LNCAP (cell line): ENCODE results near the gene FES.

Source experiments
- CTCF ChIP-seq: fragments of 450-650 bp; IDR thresholded peaks from 2 replicates; pipeline ENCODE4 v1.5.1; 2017; ENCODE audit warnings: mild to moderate bottlenecking

FES gene

DNA sequence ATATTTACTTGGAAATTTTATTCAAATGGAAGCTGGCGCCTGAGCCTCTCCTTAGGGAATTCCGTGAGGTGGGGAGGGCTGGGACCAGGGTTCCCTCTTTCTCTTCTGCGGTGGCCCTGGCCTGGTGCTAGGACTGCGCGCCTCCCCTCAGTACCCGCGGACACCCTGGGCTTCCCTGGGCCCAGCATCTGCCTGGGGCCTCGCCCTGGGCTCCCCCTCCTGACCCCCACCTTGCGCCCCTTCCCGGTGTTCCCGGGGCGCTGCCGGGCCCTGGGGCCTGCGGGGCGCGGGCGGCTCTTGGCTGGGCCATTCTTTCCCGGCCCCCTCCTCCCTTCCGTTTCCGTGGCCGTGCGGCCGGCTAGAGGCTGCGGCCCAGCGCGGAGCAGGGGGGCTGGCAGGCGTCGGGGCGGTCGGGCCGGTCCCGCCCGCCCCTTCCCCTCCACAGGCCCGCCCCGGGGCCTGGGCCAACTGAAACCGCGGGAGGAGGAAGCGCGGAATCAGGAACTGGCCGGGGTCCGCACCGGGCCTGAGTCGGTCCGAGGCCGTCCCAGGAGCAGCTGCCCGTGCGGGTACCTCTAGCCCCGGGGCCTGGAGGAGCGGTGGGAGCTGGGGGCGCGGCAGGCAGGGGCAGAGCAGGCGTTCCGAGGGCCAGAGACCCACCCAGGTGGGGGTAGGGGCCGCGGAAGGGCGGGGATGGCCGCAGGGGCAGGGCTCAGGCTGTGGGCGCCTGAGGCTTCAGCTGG lies at the start of gene FES:
TSS of gene FES (plus strand) at position 529 of the 743 bp plus-strand sequence. CDS start 542 bp downstream, outside the sequence.
- TF ChIP-seq CTCF = no peak

DNA sequence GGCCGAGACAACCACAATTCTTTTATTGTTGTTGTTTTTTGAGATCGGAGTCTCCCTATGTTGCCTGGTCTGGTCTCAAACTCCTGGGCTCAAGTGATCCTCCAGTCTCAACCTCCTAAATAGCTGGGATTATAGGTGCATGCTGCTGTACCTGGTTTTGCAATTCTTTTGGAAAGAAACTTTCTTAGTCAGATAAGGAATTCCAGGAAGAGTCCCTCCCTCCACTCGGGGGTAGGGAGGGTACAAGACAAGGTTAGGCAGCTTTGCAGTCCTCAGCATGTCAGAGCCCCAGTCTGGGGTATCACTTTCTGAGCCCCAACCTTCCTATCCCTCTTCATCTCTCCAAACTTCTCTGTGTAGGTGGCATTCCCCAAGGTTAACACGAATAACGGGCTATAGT lies 49.7 kb upstream of the FES start:
- no peak for TF ChIP-seq CTCF

- TF ChIP-seq CTCF = no peak
These were observed 47.9 kb upstream of the FES start for GRCh38 chr15:90836296-90836871.

DNA sequence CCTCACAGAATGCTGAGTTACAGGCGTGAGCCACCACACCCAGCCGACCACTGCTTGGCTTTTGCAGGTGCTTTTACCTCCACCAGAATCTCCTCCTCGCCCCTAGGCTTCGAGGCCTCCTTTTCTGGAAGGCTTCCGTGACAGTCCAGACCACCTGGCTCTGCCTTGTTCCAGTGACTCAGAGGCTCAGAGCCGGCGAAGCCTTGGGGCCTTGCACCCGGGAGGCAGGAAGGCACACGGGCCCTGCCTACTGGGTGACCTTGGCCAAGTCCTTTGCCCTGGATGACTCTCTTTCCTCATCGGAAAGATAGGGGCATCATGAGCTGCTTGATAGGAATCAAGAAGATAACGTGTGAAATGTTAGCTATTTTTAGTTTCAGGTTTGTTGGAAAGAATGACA lies 47.2 kb upstream of the FES start:
- no peak for TF ChIP-seq CTCF

DNA sequence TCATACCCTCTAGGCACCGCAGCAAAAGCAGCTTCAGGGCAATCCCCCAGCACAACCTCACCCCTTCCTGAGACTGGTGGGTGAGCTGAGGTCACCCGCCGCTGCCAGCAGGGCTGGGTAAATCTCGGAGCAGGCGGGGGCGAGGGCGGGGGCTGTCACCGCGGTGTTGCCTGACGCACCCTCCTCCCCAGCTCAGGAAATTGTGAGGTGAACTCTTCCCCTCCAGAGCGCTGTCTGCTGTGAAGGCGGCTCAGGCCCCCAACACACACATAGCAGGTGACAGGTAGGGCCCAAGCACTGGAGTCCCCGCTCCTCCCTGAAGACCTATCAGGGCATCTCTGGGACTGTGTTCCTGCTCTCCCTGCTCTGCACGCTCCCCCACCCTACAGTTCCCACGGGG lies 46.2 kb upstream of the FES start:
- no peak for TF ChIP-seq CTCF

GRCh38 chr15:90838544-90838943 lies 45.8 kb upstream of the FES start:
- TF ChIP-seq CTCF = no peak

GRCh38 chr15:90839187-90840071 lies 44.9 kb upstream of the FES start:
- TF ChIP-seq CTCF = no peak
